Duodenal mucosa (tissue), 2 donors: ENCODE measurements around the gene PLCB1.
"Not testable (repeated sequence)": the region's sequence is repeated elsewhere in the genome, so short reads cannot be mapped to it uniquely, and the experiment has no call there.

Experiments
- H3K27ac ChIP-seq: one replicate; pipeline ENCODE4 v1.7.0; 2013; ENCODE audit warnings: low read depth, low read length
- H3K27me3 ChIP-seq, 2 donors: one replicate each; pipeline ENCODE4 v1.7.0; 2013; ENCODE audit warnings: low read length in 2 of 2, control low read depth in 1 of 2; ENCODE audit not compliant: insufficient read depth in 2 of 2, control insufficient read depth in 1 of 2
- H3K36me3 ChIP-seq, 2 donors: one replicate each; pipeline ENCODE4 v1.7.0; 2013; ENCODE audit warnings: low read length in 2 of 2, control low read depth in 1 of 2; ENCODE audit not compliant: insufficient read depth in 2 of 2, control insufficient read depth in 1 of 2
- H3K4me1 ChIP-seq, 2 donors: one replicate each; pipeline ENCODE4 v1.7.0; 2013; ENCODE audit warnings: low read length in 2 of 2, control low read depth in 1 of 2; ENCODE audit not compliant: insufficient read depth in 2 of 2, control insufficient read depth in 1 of 2
- H3K4me3 ChIP-seq, 2 donors: one replicate each; pipeline ENCODE4 v1.7.0; 2013; ENCODE audit warnings: low read length in 2 of 2, low read depth in 1 of 2
- H3K9ac ChIP-seq, 2 donors: one replicate each; pipeline ENCODE4 v1.7.0; 2013; ENCODE audit warnings: low read length in 2 of 2, low read depth in 1 of 2
- H3K9me3 ChIP-seq, 2 donors: one replicate each; pipeline ENCODE4 v1.7.0; 2013; ENCODE audit warnings: low read length in 2 of 2, control low read depth in 1 of 2; ENCODE audit not compliant: control insufficient read depth in 1 of 2

The PLCB1 gene

GRCh38 chr20:8851446-8851845 lies 719.4 kb downstream of the PLCB1 start:
- no peaks in the 10 kb centered on the region for H3K4me1 ChIP-seq

DNA sequence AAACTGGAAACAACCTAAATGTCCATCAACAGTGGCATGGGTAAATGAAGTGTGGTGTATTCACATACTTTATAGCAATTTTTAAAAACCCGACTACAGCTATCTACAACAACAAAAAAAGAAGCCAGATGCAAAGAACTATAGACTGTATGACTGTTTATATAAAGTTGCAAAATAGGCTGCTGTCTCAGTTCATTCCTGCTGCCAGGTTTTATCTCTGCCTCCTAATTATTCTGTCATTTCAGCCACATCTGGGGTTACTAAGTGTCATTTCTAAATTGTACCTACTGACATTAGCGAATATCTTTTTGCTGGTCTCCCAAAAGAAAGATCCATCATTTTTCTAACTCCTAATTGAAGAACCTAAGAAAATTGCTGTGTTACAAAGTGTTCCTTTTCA lies 719.9 kb downstream of the PLCB1 start:
- H3K27ac ChIP-seq, H3K36me3 ChIP-seq, H3K4me1 ChIP-seq, H3K27me3 ChIP-seq, H3K9me3 ChIP-seq, H3K9ac ChIP-seq, H3K4me3 ChIP-seq: not testable (repeated sequence)

More at GRCh38 chr20:8851446-8851845, 719.4 kb downstream of the PLCB1 start:
- Histone ChIP-seq H3K27ac (no peak overlapping the region), H3K4me3 (no peak overlapping the region), H3K9ac (no peak overlapping the region), H3K27me3 (no peaks in the 10 kb centered on the region), H3K36me3 (no peaks in the 10 kb centered on the region), H3K9me3 (no peaks in the 10 kb centered on the region)

GRCh38 chr20:8853211-8853610 lies 721.1 kb downstream of the PLCB1 start:
- H3K27me3 ChIP-seq, H3K36me3 ChIP-seq, H3K4me3 ChIP-seq, H3K27ac ChIP-seq, H3K4me1 ChIP-seq, H3K9me3 ChIP-seq, H3K9ac ChIP-seq: not testable (repeated sequence)

DNA sequence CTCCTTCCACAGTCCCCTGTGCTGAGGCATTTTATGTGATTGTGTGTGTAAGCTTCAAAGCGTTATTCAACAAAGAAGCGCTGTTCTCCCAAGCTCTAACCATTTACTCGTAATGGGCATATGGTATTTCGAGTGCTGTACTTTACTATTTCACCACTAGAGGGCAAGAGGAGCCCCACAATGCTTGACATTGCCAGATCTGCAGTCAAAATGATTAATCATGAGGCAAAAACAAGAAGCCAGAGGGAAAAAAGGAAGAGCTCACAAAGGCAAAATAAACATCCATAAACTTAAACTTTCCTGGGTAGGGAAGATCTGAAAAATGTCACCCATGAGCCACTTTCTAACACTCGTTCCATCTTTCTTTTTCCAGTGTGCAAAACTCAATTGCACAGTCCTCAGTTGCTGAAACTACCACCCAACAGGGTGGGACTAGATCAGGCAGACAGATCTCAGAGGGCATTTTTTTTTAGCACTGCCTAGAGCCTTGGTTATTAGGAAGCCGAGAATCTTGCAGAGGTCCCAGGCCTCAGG lies 721.8 kb downstream of the PLCB1 start:
- Histone ChIP-seq H3K36me3 (no peaks in the 10 kb centered on the region), H3K27me3 (no peaks in the 10 kb centered on the region), H3K4me1 (no peaks in the 10 kb centered on the region), H3K27ac (no peak overlapping the region), H3K4me3 (no peak overlapping the region), H3K9ac (no peak overlapping the region), H3K9me3 (no peaks in the 10 kb centered on the region)

GRCh38 chr20:8854571-8854970 lies 722.5 kb downstream of the PLCB1 start:
- H3K27ac ChIP-seq = no peak overlapping the region
- H3K9me3 ChIP-seq = no peaks in the 10 kb centered on the region
- no peaks in the 10 kb centered on the region for H3K27me3 ChIP-seq
- no peak overlapping the region for H3K9ac ChIP-seq
- H3K4me1 ChIP-seq = no peaks in the 10 kb centered on the region
- no peak overlapping the region for H3K4me3 ChIP-seq
- H3K36me3 ChIP-seq = no peaks in the 10 kb centered on the region

DNA sequence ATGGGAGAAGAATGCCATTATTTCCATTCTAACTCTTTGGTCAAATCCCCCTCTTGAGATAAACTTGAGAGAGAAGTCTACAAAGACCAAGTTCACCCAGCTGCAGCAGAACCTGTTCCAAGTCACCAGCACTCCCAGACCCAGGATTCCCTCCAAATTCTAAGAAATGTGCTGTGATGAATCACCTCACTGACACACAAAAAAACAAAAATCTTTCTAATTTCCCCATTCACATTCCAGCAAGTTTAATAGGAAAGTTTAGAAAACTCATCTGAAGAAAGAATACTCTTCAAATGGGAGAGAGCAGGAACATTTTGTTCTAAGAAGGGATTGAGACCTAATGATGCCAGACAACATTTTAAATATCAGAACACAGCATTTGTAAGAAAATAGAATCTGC lies 723.2 kb downstream of the PLCB1 start:
- H3K9me3 ChIP-seq = no peaks in the 10 kb centered on the region
- H3K36me3 ChIP-seq = no peaks in the 10 kb centered on the region
- no peak overlapping the region for H3K27ac ChIP-seq
- no peak overlapping the region for H3K4me3 ChIP-seq
- H3K27me3 ChIP-seq = no peaks in the 10 kb centered on the region
- H3K4me1 ChIP-seq = no peaks in the 10 kb centered on the region
- H3K9ac ChIP-seq = no peak overlapping the region

GRCh38 chr20:8856668-8857067 lies 724.6 kb downstream of the PLCB1 start:
- Histone ChIP-seq H3K27me3 (no peaks in the 10 kb centered on the region), H3K27ac (no peak overlapping the region), H3K36me3 (no peaks in the 10 kb centered on the region), H3K9me3 (no peaks in the 10 kb centered on the region), H3K4me1 (no peaks in the 10 kb centered on the region), H3K4me3 (no peak overlapping the region), H3K9ac (no peak overlapping the region)

DNA sequence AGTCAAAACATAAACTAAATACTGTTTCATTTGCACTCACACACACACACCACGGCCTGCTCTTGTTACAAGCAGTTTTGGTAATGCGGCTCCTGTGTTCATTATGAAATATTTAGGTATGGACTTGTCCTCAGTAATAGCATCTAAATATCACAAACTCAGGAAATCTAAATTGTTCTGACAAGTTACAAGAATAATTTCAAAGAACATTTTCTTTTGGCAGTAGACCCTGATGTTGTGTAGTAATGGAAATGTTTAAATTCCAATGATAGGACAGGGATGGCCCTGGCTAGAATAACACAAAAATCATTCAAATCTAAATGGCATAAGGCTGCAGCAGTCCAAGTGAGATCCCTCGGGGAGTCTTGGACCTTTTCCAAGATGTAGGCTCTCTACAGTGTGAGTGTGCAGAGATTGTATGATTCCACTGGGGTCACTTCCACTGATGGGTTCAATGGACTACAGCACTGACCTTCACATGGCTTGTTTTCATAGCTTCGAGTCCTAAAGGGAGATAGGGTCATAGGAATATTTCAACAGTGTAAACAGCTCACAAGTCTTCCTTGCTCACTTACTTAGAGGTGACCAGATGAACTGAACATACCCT lies 726.2 kb downstream of the PLCB1 start:
- Histone ChIP-seq H3K9ac (no peak overlapping the region), H3K4me3 (no peak overlapping the region)

DNA sequence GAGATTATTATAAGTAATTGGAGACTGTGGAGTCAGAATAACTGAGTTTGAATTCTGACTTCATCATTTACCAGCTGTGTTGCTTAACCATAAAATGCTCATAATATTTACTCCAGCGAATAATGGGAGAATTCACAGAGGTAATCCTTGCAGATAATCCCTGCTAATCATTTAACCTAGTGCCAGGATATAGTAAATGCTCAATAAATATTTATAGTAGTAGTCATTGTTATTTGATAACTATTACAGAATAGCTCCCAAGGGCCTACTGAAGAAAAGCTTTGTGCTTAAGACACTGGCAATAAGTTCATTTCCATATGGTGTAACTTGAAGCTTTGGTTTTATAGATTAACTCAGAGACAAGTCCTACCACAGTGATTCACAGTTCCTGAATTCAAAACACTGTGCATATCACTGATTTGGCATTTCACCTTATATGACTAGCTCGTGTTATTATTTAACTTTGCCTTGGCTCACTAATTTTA lies 728.0 kb downstream of the PLCB1 start:
- Histone ChIP-seq H3K27me3 (no peaks in the 10 kb centered on the region), H3K4me3 (no peak overlapping the region), H3K4me1 (no peaks in the 10 kb centered on the region), H3K27ac (no peak overlapping the region), H3K36me3 (no peaks in the 10 kb centered on the region), H3K9me3 (no peaks in the 10 kb centered on the region), H3K9ac (no peak overlapping the region)

More for the DNA sequence above, 726.2 kb downstream of the PLCB1 start:
- H3K27me3 ChIP-seq = no peaks in the 10 kb centered on the region
- H3K27ac ChIP-seq = no peak overlapping the region
- H3K9me3 ChIP-seq = no peaks in the 10 kb centered on the region
- H3K4me1 ChIP-seq = no peaks in the 10 kb centered on the region
- H3K36me3 ChIP-seq = no peaks in the 10 kb centered on the region

DNA sequence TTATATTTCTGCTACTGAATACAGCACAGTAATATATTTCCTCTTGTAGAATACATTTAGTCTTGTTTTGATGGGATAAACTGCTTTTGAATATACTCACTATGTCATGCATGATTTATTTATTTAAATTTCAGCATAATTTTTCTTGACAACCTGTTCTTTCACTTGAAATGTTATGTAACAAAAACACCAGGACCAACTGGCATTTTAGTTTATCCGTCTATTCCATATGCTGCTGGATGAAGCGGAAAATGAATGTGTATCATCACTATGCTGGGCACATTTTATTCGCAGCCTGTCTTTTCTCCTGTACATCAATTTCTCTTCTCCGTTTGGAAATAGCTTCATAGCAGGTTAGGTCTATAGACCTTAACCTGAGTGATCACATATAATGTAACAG lies 730.0 kb downstream of the PLCB1 start:
- Histone ChIP-seq H3K36me3 (no peaks in the 10 kb centered on the region), H3K9me3 (no peaks in the 10 kb centered on the region), H3K9ac (no peak overlapping the region), H3K27ac (no peak overlapping the region), H3K4me1 (no peaks in the 10 kb centered on the region), H3K4me3 (no peak overlapping the region), H3K27me3 (no peaks in the 10 kb centered on the region)
